MM.1S (cell line): ENCODE results near the gene DDX20.

Experiments used
- DNase-seq: peaks from one replicate; pipeline ENCODE4 v3.0.0-alpha.2; 2015
- H2AFZ ChIP-seq: fragments of 300-600 bp; sonication (generic); 2 replicates; pipeline ENCODE4 v1.6.0; 2016; ENCODE audit warnings: antibody characterized with exemption, low read length
- H3F3A ChIP-seq: fragments of 300-600 bp; sonication (generic); 2 replicates; pipeline ENCODE4 v1.6.1; 2016; ENCODE audit warnings: mild to moderate bottlenecking, antibody characterized with exemption, low read length, moderate library complexity, mixed read lengths; ENCODE audit not compliant: insufficient read depth
- H3K27ac ChIP-seq: fragments of 300-600 bp; sonication (generic); 2 replicates; pipeline ENCODE4 v1.5.1; 2016; ENCODE audit warnings: mild to moderate bottlenecking, low read length
- H3K27me3 ChIP-seq: fragments of 300-600 bp; sonication (generic); replicated peaks from 2 replicates; pipeline ENCODE4 v1.6.0; 2016; ENCODE audit warnings: low read length; ENCODE audit not compliant: insufficient read depth
- H3K36me3 ChIP-seq: fragments of 300-600 bp; sonication (generic); replicated peaks from 2 replicates; pipeline ENCODE4 v1.6.1; 2016; ENCODE audit warnings: mild to moderate bottlenecking, low read length, mixed read lengths; ENCODE audit not compliant: insufficient read depth
- H3K4me1 ChIP-seq: fragments of 300-600 bp; sonication (generic); 2 replicates; pipeline ENCODE4 v1.6.1; 2016; ENCODE audit warnings: low read length, mixed read lengths
- H3K4me2 ChIP-seq: fragments of 300-600 bp; sonication (generic); 2 replicates; pipeline ENCODE4 v1.6.0; 2016; ENCODE audit warnings: low read depth, low read length
- H3K4me3 ChIP-seq: fragments of 300-600 bp; sonication (generic); 2 replicates; pipeline ENCODE4 v1.5.1; 2016; ENCODE audit warnings: low read length, mixed read lengths
- H3K79me2 ChIP-seq: fragments of 300-600 bp; sonication (generic); 2 replicates; pipeline ENCODE4 v1.6.1; 2016; ENCODE audit warnings: mixed run types, low read length, mixed read lengths
- H3K9ac ChIP-seq: fragments of 300-600 bp; sonication (generic); 2 replicates; pipeline ENCODE4 v1.6.1; 2016; ENCODE audit warnings: low read length, mixed read lengths
- H3K9me2 ChIP-seq: fragments of 300-600 bp; sonication (generic); replicated peaks from 2 replicates; pipeline ENCODE4 v1.6.1; 2016; ENCODE audit warnings: mild to moderate bottlenecking, low read length, mixed read lengths; ENCODE audit not compliant: insufficient read depth
- H3K9me3 ChIP-seq: fragments of 300-600 bp; sonication (generic); replicated peaks from 2 replicates; pipeline ENCODE4 v1.6.1; 2016; ENCODE audit warnings: mild to moderate bottlenecking, low read length, mixed read lengths; ENCODE audit not compliant: insufficient read depth
- H4K20me1 ChIP-seq: fragments of 300-600 bp; sonication (generic); 2 replicates; pipeline ENCODE4 v1.6.1; 2016; ENCODE audit warnings: mild to moderate bottlenecking, low read length, moderate library complexity, mixed read lengths; ENCODE audit not compliant: insufficient read depth
- EZH2 ChIP-seq: fragments of 300-600 bp; sonication (generic); optimal IDR thresholded peaks from 2 replicates; pipeline ENCODE3; 2017; ENCODE audit warnings: low read depth, mild to moderate bottlenecking, antibody characterized with exemption, low read length, mixed read lengths
- EZH2phosphoT487 ChIP-seq: fragments of 300-600 bp; sonication (generic); IDR thresholded peaks from 2 replicates; pipeline ENCODE4 v1.6.1; 2018; ENCODE audit warnings: antibody characterized with exemption, low read length
- TF ChIP-seq, protein P1 (sequence below): fragments of 300-600 bp; sonication (generic); IDR thresholded peaks from 2 replicates; pipeline ENCODE4 v1.5.1; 2016; ENCODE audit warnings: antibody characterized with exemption, low read length, mixed read lengths

Gene DDX20

DNA sequence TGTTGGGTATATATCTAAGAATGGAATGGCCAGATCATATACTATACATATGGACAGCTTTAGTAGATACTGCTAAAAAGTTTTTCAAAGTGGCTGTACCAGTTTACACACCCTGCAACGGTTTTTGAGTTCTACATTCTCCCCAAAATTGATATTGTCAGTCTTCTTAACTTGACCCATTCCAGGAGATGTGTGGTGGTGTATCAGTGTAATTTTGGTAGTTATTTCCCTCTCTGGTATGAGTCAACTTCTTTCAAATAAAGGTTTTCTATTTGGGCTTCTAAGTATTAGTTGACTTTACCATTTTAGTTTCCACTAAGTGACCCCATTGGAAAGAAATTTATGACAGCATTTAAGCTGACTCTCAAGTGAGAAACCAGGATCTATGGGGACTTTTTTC is 45.7 kb upstream of the DDX20 start:
- Histone ChIP-seq H3K27me3 (no peaks in the 10 kb centered on the region), H3K9me2 (no peaks in the 10 kb centered on the region), H3K79me2 (no peaks in the 10 kb centered on the region), H3K4me2 (no peak overlapping the region), H3K4me3 (no peak overlapping the region), H3K9ac (no peak overlapping the region), H2AFZ (no peak overlapping the region), H3K9me3 (no peaks in the 10 kb centered on the region), H4K20me1 (no peaks in the 10 kb centered on the region), H3K36me3 (no peaks in the 10 kb centered on the region), H3K4me1 (0 out of 2 replicates have a peak, but pooled peaks cover 4% of the 10 kb centered on the region), H3F3A (no peaks in the 10 kb centered on the region), H3K27ac (no peak overlapping the region)
- TF ChIP-seq EZH2phosphoT487 (no peak), EZH2 (no peak)
- TF ChIP-seq, protein P1, sequence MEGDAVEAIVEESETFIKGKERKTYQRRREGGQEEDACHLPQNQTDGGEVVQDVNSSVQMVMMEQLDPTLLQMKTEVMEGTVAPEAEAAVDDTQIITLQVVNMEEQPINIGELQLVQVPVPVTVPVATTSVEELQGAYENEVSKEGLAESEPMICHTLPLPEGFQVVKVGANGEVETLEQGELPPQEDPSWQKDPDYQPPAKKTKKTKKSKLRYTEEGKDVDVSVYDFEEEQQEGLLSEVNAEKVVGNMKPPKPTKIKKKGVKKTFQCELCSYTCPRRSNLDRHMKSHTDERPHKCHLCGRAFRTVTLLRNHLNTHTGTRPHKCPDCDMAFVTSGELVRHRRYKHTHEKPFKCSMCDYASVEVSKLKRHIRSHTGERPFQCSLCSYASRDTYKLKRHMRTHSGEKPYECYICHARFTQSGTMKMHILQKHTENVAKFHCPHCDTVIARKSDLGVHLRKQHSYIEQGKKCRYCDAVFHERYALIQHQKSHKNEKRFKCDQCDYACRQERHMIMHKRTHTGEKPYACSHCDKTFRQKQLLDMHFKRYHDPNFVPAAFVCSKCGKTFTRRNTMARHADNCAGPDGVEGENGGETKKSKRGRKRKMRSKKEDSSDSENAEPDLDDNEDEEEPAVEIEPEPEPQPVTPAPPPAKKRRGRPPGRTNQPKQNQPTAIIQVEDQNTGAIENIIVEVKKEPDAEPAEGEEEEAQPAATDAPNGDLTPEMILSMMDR, result no peak
- no peak for DNase-seq

DNA sequence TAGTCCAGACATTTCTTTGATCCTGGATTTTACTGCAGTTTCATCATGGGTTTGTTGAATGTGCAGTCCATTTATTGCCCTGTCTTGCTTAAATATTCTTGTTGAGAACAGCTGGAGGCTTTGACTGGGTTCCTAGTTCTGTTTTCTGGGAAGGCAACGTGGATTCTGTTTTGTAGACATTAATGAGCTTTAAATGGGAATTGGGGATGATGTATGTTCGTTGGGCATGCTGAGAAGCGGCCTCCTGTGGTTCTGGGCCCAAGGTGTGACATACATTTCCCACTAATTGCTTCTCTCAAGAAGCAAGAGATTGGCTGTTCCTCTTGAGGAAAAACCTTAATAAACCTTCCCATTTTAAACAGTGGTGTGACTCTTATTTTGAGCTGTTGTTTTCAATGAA is 39.4 kb upstream of the DDX20 start:
- Histone ChIP-seq H3K9ac (no peak overlapping the region), H3K4me3 (no peak overlapping the region), H3K27ac (no peak overlapping the region), H3K4me2 (no peak overlapping the region), H2AFZ (no peak overlapping the region), H3K79me2 (no peaks in the 10 kb centered on the region), H3K4me1 (no peaks in the 10 kb centered on the region), H3K9me3 (no peaks in the 10 kb centered on the region), H3K27me3 (no peaks in the 10 kb centered on the region), H4K20me1 (no peaks in the 10 kb centered on the region), H3K9me2 (no peaks in the 10 kb centered on the region), H3F3A (no peaks in the 10 kb centered on the region), H3K36me3 (no peaks in the 10 kb centered on the region)
- no peak for DNase-seq
- TF ChIP-seq EZH2phosphoT487 (no peak), EZH2 (no peak)
- TF ChIP-seq, protein P1, result no peak

DNA sequence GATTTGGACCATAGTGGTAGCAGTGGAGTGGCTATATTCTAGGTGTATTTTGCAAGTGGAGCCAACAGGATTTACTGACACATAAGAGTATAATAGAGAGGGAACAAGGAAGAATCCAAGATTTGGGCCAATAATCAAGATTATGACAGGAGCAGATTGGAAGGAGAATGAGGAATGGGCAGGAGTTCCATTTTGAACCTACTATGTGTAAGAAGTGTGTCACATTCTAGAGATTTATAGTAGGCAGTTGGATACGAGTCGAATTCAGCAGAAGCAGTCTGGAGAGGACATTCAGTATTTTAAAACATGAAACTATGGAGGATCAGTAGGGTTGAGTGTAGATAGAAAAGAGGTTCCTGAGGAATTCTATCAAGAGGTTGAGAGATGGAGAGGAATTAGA is 38.3 kb upstream of the DDX20 start:
- H3K9me2 ChIP-seq, result no peaks in the 10 kb centered on the region
- no peak overlapping the region for H3K4me3 ChIP-seq
- no peaks in the 10 kb centered on the region for H3K4me1 ChIP-seq
- no peak overlapping the region for H3K27ac ChIP-seq
- no peak overlapping the region for H3K9ac ChIP-seq
- no peaks in the 10 kb centered on the region for H3K36me3 ChIP-seq
- H3F3A ChIP-seq, result no peaks in the 10 kb centered on the region
- H3K27me3 ChIP-seq, result no peaks in the 10 kb centered on the region
- TF ChIP-seq EZH2phosphoT487, result no peak
- TF ChIP-seq, protein P1, result no peak
- no peak for TF ChIP-seq EZH2
- H3K9me3 ChIP-seq, result no peaks in the 10 kb centered on the region
- H3K4me2 ChIP-seq, result no peak overlapping the region
- H2AFZ ChIP-seq, result no peak overlapping the region
- no peak for DNase-seq
- H3K79me2 ChIP-seq, result no peaks in the 10 kb centered on the region
- H4K20me1 ChIP-seq, result no peaks in the 10 kb centered on the region
